H1 (cell line): Measurements from ENCODE around the gene PAX8. TPM values are rescaled to one million over a fixed set of nuclear protein-coding genes. Genes with fewer than 3 reads are reported as not detected.

Source experiments
- CTCF ChIA-PET: fragments of 300-600 bp; sonication (Branson Sonifier 250); formaldehyde crosslinking; loops from one replicate; lab custom pipeline; 2021; ENCODE audit not compliant: partially characterized antibody; lab: Charles Lee
- POLR2A ChIA-PET: fragments of 300-600 bp; sonication (Branson Sonifier 250); formaldehyde crosslinking; loops from one replicate; lab custom pipeline; 2021; ENCODE audit warnings: inconsistent platforms; ENCODE audit not compliant: partially characterized antibody; lab: Charles Lee
- DNase-seq, 2 experiments: peaks; one replicate each; pipeline versions ENCODE4 v3.0.0 to v3.0.0-alpha.2; 2010 to 2022; ENCODE audit warnings: low spot score in 2 of 2, low read depth in 1 of 2, mixed read lengths in 1 of 2
- FAIRE-seq: peaks from 2 replicates; lab custom pipeline; 2011; peaks lifted over from hg19 to GRCh38; lab: Jason Lieb, UNC
- H2AFZ ChIP-seq: 2 replicates; pipeline ENCODE4 v1.8.1; 2012; ENCODE audit warnings: low read length, inconsistent platforms
- H2AK5ac ChIP-seq: 2 replicates; pipeline ENCODE4 v1.6.1; 2013; ENCODE audit warnings: low read depth, low read length
- H2BK120ac ChIP-seq: replicated peaks from 2 replicates; pipeline ENCODE3; 2013; ENCODE audit warnings: low read depth, low read length, inconsistent platforms
- H2BK12ac ChIP-seq: 2 replicates; pipeline ENCODE4 v1.6.1; 2013; ENCODE audit warnings: low read depth, low read length
- H2BK15ac ChIP-seq: 2 replicates; pipeline ENCODE4 v1.6.1; 2013; ENCODE audit warnings: low read length
- H2BK20ac ChIP-seq: 2 replicates; pipeline ENCODE4 v1.6.1; 2013; ENCODE audit warnings: low read length
- H2BK5ac ChIP-seq: 2 replicates; pipeline ENCODE4 v1.6.1; 2013; ENCODE audit warnings: low read depth, low read length
- H3K14ac ChIP-seq: 2 replicates; pipeline ENCODE4 v1.6.1; 2013; ENCODE audit warnings: inconsistent platforms; ENCODE audit not compliant: insufficient read length
- H3K18ac ChIP-seq: 2 replicates; pipeline ENCODE4 v1.6.1; 2013; ENCODE audit warnings: low read length; ENCODE audit errors: extremely low read depth
- H3K23ac ChIP-seq: 2 replicates; pipeline ENCODE4 v1.6.1; 2013; ENCODE audit warnings: inconsistent platforms; ENCODE audit not compliant: insufficient read length
- H3K23me2 ChIP-seq: 2 replicates; pipeline ENCODE4 v1.6.1; 2013; ENCODE audit warnings: low read depth, low read length
- H3K27ac ChIP-seq: 2 replicates; pipeline ENCODE4 v1.6.1; 2011; ENCODE audit warnings: low read depth, low read length, inconsistent platforms
- H3K27me3 ChIP-seq, 4 experiments: replicated peaks in 1 of 4; 1 replicate in 1 of 4; 2 replicates in 3 of 4; pipeline versions ENCODE4 v1.6.1 to v1.8.1; 2011 to 2013; ENCODE audit warnings: low read length in 3 of 4, mild to moderate bottlenecking in 3 of 4, inconsistent platforms in 2 of 4, mixed read lengths in 2 of 4, moderate library complexity in 1 of 4; ENCODE audit not compliant: control insufficient read depth in 3 of 4, insufficient read depth in 3 of 4; ENCODE audit errors: extremely low read depth in 1 of 4
- H3K36me3 ChIP-seq, 4 experiments: 2 replicates each; pipeline versions ENCODE4 v1.6.1 to v1.8.1; 2011 to 2013; ENCODE audit warnings: mild to moderate bottlenecking in 4 of 4, low read length in 3 of 4, moderate library complexity in 2 of 4, control low read depth in 1 of 4, inconsistent platforms in 1 of 4; ENCODE audit not compliant: insufficient read depth in 4 of 4, control insufficient read depth in 2 of 4
- H3K4ac ChIP-seq: replicated peaks from 2 replicates; pipeline ENCODE3; 2013; ENCODE audit warnings: low read length, low read depth, mixed read lengths, inconsistent platforms; ENCODE audit not compliant: insufficient read length
- H3K4me1 ChIP-seq, 4 experiments: replicated peaks in 1 of 4; 1 replicate in 1 of 4; 2 replicates in 3 of 4; pipeline versions ENCODE4 v1.6.1 to v1.8.1; 2011 to 2013; ENCODE audit warnings: low read length in 3 of 4, inconsistent platforms in 2 of 4, mixed read lengths in 1 of 4; ENCODE audit not compliant: insufficient read depth in 4 of 4, control insufficient read depth in 3 of 4
- H3K4me2 ChIP-seq, 2 experiments: 2 replicates each; pipeline versions ENCODE4 v1.6.1 to v1.8.1; 2011 to 2013; ENCODE audit warnings: low read depth in 2 of 2, low read length in 2 of 2, control low read depth in 1 of 2, inconsistent platforms in 1 of 2, mild to moderate bottlenecking in 1 of 2; ENCODE audit not compliant: insufficient read depth in 1 of 2
- H3K4me3 ChIP-seq, 4 experiments: fragments of 200-600, 300-600 bp in 1 of 4; sonication (generic), shearing (Covaris generic), sonication (Bioruptor Twin) in 1 of 4; 2 replicates each; pipeline versions ENCODE4 v1.5.1 to v1.8.1; 2011 to 2016; ENCODE audit warnings: low read length in 4 of 4, low read depth in 3 of 4, control low read depth in 2 of 4, inconsistent platforms in 2 of 4, mild to moderate bottlenecking in 2 of 4, mixed read lengths in 1 of 4, moderate library complexity in 1 of 4; ENCODE audit not compliant: insufficient read depth in 2 of 4; ENCODE audit errors: extremely low read depth in 1 of 4
- H3K56ac ChIP-seq: replicated peaks from 2 replicates; pipeline ENCODE3; 2013; ENCODE audit warnings: low read depth, mild to moderate bottlenecking, mixed read lengths, low read length, inconsistent platforms; ENCODE audit not compliant: insufficient read length
- H3K79me1 ChIP-seq: 2 replicates; pipeline ENCODE4 v1.6.1; 2013; ENCODE audit warnings: low read depth, low read length, control low read depth
- H3K79me2 ChIP-seq, 2 experiments: 2 replicates each; pipeline versions ENCODE4 v1.6.1 to v1.8.1; 2012 to 2013; ENCODE audit warnings: low read length in 2 of 2, mild to moderate bottlenecking in 2 of 2, inconsistent platforms in 1 of 2; ENCODE audit not compliant: insufficient read depth in 2 of 2, control insufficient read depth in 1 of 2
- H3K9ac ChIP-seq, 4 experiments: replicated peaks in 1 of 4; 1 replicate in 1 of 4; 2 replicates in 3 of 4; pipeline versions ENCODE4 v1.6.1 to v1.8.1; 2011 to 2013; ENCODE audit warnings: low read depth in 3 of 4, low read length in 3 of 4, control low read depth in 2 of 4, mild to moderate bottlenecking in 2 of 4, moderate library complexity in 2 of 4, inconsistent platforms in 1 of 4; ENCODE audit errors: extremely low read depth in 1 of 4
- H3K9me3 ChIP-seq, 2 experiments: 2 replicates each; pipeline versions ENCODE4 v1.6.1 to v1.8.1; 2012 to 2013; ENCODE audit warnings: mild to moderate bottlenecking in 2 of 2, moderate library complexity in 2 of 2, control low read depth in 1 of 2, inconsistent platforms in 1 of 2, low read depth in 1 of 2, low read length in 1 of 2, mixed read lengths in 1 of 2; ENCODE audit not compliant: insufficient read depth in 2 of 2
- H4K20me1 ChIP-seq, 2 experiments: replicated peaks in 1 of 2; 2 replicates each; pipeline versions ENCODE3 to v1.8.1; 2011 to 2013; ENCODE audit warnings: inconsistent platforms in 2 of 2, low read length in 2 of 2, mild to moderate bottlenecking in 1 of 2; ENCODE audit not compliant: insufficient read depth in 2 of 2, control insufficient read depth in 1 of 2
- H4K5ac ChIP-seq: 2 replicates; pipeline ENCODE4 v1.6.1; 2013; ENCODE audit warnings: low read length, low read depth, mixed read lengths, inconsistent platforms; ENCODE audit not compliant: insufficient read length
- H4K8ac ChIP-seq: 2 replicates; pipeline ENCODE4 v1.8.0; 2013; ENCODE audit warnings: mild to moderate bottlenecking, moderate library complexity, low read length, inconsistent platforms; ENCODE audit not compliant: insufficient read depth; ENCODE audit errors: extremely low read depth
- H4K91ac ChIP-seq: replicated peaks from 2 replicates; pipeline ENCODE3; 2013; ENCODE audit warnings: low read length, mixed read lengths, inconsistent platforms; ENCODE audit not compliant: insufficient read length
- GTF2F1 ChIP-seq: IDR thresholded peaks from 2 replicates; pipeline ENCODE4 v1.6.1; 2012; ENCODE audit warnings: low read depth, low read length, improper control_type of control experiment, borderline replicate concordance
- SIN3A ChIP-seq, 2 experiments: IDR thresholded peaks in 1 of 2; conservative IDR thresholded peaks in 1 of 2; 2 replicates each; pipeline ENCODE4 v1.6.1; 2011 to 2012; ENCODE audit warnings: low read length in 2 of 2, improper control_type of control experiment in 1 of 2, low read depth in 1 of 2, mild to moderate bottlenecking in 1 of 2
- SIRT6 ChIP-seq: IDR thresholded peaks from one replicate; pipeline ENCODE4 v1.7.1; 2012; ENCODE audit warnings: low read length, inconsistent platforms
- SRF ChIP-seq: IDR thresholded peaks from 2 replicates; pipeline ENCODE4 v1.6.1; 2011; ENCODE audit warnings: mild to moderate bottlenecking, low read depth, low read length, moderate library complexity
- TEAD4 ChIP-seq: IDR thresholded peaks from 2 replicates; pipeline ENCODE4 v1.6.1; 2012; ENCODE audit warnings: low read depth, low read length, inconsistent platforms, mixed read lengths
- WGBS, 2 experiments: shearing (Covaris generic) in 1 of 2; methylation state at CpG; one replicate each; pipeline versions ENCODE4 v1.1.6 to v1.1.7; 2013 to 2015; ENCODE audit warnings: low lambda C conversion rate in 2 of 2, mixed read lengths in 2 of 2, inconsistent platforms in 1 of 2, low coverage in 1 of 2, missing lambda C conversion rate in 1 of 2; ENCODE audit not compliant: insufficient replicate concordance in 2 of 2, insufficient coverage in 1 of 2, insufficient read length in 1 of 2; ENCODE audit errors: extremely low coverage in 1 of 2, missing lambda C conversion rate in 1 of 2; 5-methylcytosine and 5-hydroxymethylcytosine counted together
- polyA plus RNA-seq, 7 experiments: library from polyadenylated mRNA; depleted of rRNA in 3 of 7; stranded (reverse) in 5 of 7; unstranded in 2 of 7; fragments of >200 nt in 5 of 7; fragments of 200-250 nt in 2 of 7; gene quantifications; 1 replicate in 5 of 7; 2 replicates in 1 of 7; 4 replicates in 1 of 7; pipeline versions ENCODE4 v1.2.1 to v1.2.3, GENCODE V29; 2011 to 2013; ENCODE audit warnings: missing spikeins in 2 of 7, mixed read lengths in 2 of 7
- total RNA-seq: library from RNA; stranded (reverse); fragmentation: NEBNext Ultra II Directional; extraction: Animal tissue kit (Norgen Biotek cat#: 25700); gene quantifications from 2 replicates; pipeline ENCODE4 v1.2.1, GENCODE V29; 2021
- TF ChIP-seq, protein P1 (sequence below): IDR thresholded peaks from 2 replicates; pipeline ENCODE4 v1.6.1; 2012; ENCODE audit warnings: inconsistent platforms

Gene PAX8
- total and polyA plus RNA-seq, 2 of the 8 experiments (the other 6 are each of a cell fraction or from before 2014, with no cell fraction given), result 0.02 TPM; not detected in 1

DNA sequence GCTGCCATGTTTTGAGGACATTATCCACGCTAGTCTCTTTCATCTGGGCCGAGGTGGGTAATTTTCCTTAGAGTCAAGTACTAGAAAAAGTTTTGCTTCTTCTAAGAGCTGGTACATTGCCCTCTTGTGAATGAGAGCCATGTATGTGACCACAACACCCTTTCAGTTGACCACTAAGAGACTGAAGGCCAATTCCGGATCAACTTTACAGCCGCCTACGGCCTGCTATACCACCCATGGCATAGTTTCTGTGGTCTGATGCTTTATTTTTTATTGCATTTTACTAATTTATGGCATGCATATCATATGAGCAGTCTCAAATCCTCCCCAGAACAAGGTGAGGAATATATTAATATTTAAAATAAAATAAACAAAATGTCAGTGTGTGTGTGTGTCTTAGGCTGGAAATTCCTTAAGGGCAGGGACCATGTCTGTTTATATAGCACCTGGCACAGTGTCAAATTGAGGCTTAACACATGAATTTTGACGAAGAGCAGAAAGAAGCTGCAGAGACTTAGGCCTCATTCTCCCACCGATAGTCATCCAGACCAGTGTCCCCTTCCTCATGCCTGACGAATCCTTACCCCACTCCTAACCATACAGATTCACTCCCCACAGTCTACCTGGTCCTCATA is 69.6 kb downstream of the PAX8 start:
- no peak overlapping the region for H4K8ac ChIP-seq
- H3K4me2 ChIP-seq, result no peak overlapping the region
- H4K91ac ChIP-seq, result no peak overlapping the region
- H3K79me1 ChIP-seq, result no peaks in the 10 kb centered on the region
- FAIRE-seq, result no peak
- H2BK120ac ChIP-seq, result no peak overlapping the region
- H3K23ac ChIP-seq, result no peak overlapping the region
- H2BK12ac ChIP-seq, result no peak overlapping the region
- H3K4me3 ChIP-seq, result no peak overlapping the region
- no peaks in the 10 kb centered on the region for H3K23me2 ChIP-seq
- POLR2A ChIA-PET, result no interaction called here
- no peak overlapping the region for H2AFZ ChIP-seq
- no peak overlapping the region for H3K18ac ChIP-seq
- H2BK5ac ChIP-seq, result no peak overlapping the region
- no peak overlapping the region for H3K27ac ChIP-seq
- H3K56ac ChIP-seq, result no peak overlapping the region
- no peaks in the 10 kb centered on the region for H3K79me2 ChIP-seq
- H2AK5ac ChIP-seq, result no peak overlapping the region
- no peak for DNase-seq
- H3K14ac ChIP-seq, result no peak overlapping the region
- H3K9me3 ChIP-seq, result no peaks in the 10 kb centered on the region
- no peaks in the 10 kb centered on the region for H4K20me1 ChIP-seq
- H3K4me1 ChIP-seq, result peaks cover 0 to 2% (median 0%) of the 10 kb centered on the region in 4 experiments; a peak in 3 of 7 replicates
- WGBS, 2 experiments, result 87% methylated on average over 8 of the region's 8 CpGs; no CpG with 5 or more reads in 1 of the 2 experiments
- no peak overlapping the region for H4K5ac ChIP-seq
- H3K4ac ChIP-seq, result no peak overlapping the region
- CTCF ChIA-PET, result interaction anchor here (0.9 to 5.1 kb wide), 4 partner anchors 11 to 181 kb away, joined by 3 to 35 read pairs (median 4); no protein-coding TSS in a partner anchor
- H2BK20ac ChIP-seq, result no peak overlapping the region
- no peaks in the 10 kb centered on the region for H3K36me3 ChIP-seq
- no peak overlapping the region for H3K9ac ChIP-seq
- H3K27me3 ChIP-seq, result peaks cover 0 to 3% (median 0%) of the 10 kb centered on the region in 4 experiments; a peak in 1 of 7 replicates
- no peak overlapping the region for H2BK15ac ChIP-seq
- TF ChIP-seq TEAD4, result no peak
- TF ChIP-seq SRF, result no peak
- no peak for TF ChIP-seq SIN3A (conservative IDR thresholded peaks at IDR 0.05 in 1 of 2, IDR thresholded peaks at IDR 0.05 in 1 of 2; ENCODE audit: low read depth in 1 of 2, low read length in 2 of 2)
- TF ChIP-seq GTF2F1, result no peak
- no peak for TF ChIP-seq SIRT6
- TF ChIP-seq, protein P1, sequence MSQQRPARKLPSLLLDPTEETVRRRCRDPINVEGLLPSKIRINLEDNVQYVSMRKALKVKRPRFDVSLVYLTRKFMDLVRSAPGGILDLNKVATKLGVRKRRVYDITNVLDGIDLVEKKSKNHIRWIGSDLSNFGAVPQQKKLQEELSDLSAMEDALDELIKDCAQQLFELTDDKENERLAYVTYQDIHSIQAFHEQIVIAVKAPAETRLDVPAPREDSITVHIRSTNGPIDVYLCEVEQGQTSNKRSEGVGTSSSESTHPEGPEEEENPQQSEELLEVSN, result no peak
